Midbrain (tissue), 1 donor: ENCODE measurements around the gene FARS2.
A peak's percentile ranks its signal among the peaks of the same experiment; 100 is the strongest.

Source experiments
- DNase-seq: peaks from one replicate; lab custom pipeline; 2025; lab: John Stamatoyannopoulos, UW

The FARS2 gene

GRCh38 chr6:5379647-5380242 lies 118.4 kb downstream of the FARS2 start:
- no peak for DNase-seq

DNA sequence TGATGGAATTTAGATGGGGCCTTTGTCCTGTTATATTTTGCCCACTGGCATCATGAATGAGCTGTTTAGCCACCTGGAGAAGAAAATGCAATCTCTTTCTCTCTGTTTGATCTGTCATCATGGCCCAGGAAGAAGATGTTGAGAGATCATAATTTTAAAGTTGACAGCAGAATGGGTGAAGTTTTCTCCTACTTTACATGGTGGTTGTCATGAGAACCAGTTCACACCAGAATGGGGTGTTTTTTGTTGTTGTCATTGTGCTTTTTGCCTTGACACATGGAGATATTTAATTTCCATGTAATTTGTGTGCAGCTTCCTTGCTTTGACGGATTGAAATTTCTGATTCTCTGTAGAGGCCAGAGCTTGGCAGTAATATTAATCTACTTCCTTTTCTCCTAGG lies 122.5 kb downstream of the FARS2 start:
- no peak for DNase-seq

DNA sequence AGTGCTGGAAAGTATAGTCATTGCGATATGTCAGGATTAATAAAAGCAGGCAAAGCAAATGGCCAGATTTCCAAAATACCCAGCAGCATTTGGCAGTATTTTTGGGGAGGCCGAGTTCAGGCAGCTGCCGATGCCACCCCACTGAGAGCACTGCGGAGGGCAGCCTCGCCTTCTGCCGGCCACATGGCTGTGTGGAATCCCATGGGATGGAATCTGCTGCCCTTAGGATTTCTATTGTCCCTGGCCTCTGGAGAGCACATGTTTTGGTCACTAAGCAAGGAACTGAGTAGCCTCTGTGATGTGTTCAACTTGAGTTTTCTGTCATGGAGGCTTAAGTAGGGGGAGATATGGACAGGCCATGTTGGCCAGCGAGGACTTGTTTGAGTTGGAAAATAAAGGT lies 123.0 kb downstream of the FARS2 start:
- no peak for DNase-seq

DNA sequence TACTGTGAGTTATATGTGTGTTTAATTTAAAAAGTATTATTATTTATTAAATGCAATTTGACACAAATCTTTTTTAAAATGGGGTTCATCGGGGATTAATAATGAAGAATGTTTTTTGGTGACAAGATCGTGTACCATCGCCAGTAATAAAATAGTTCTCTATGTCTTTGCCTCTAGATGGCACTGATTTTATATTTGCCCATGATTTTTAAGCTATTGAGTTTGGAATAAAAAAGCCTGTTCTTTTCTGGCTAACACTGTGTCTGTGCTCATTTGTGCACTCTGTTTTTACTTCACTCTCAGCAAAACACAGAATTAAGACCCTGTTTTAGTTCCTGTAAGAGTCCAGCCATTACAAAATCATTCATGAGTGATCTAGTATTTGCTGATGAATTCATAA lies 127.0 kb downstream of the FARS2 start:
- DNase-seq = peak; percentile 9

GRCh38 chr6:5389086-5389745 lies 127.9 kb downstream of the FARS2 start:
- peak; percentile 5 for DNase-seq

DNA sequence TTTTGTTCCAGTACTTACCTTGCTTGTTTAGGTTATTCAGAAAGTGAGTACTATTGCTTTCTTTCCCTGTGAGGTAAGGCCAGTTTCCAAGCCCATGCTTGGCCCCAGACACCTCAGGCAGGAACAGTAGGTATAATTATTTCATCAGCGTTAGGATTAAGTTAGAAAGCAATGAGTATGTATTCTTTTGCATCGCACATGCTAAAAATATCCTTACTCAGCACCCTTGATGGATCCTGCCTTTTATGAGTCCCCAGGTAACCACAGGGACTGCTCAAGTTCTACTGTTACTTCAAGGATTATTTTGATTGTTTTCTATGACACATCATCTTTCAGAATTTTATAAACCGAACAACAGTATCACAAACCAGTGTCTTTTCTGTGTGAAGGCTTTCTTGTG lies 128.9 kb downstream of the FARS2 start:
- DNase-seq = no peak

- DNase-seq = no peak
These were observed 133.0 kb downstream of the FARS2 start for GRCh38 chr6:5394280-5394679.

GRCh38 chr6:5395719-5396118 lies 134.4 kb downstream of the FARS2 start:
- no peak for DNase-seq

GRCh38 chr6:5398530-5398929 lies 137.2 kb downstream of the FARS2 start:
- no peak for DNase-seq

- no peak for DNase-seq
These were observed 138.1 kb downstream of the FARS2 start for GRCh38 chr6:5399391-5399790.

GRCh38 chr6:5401845-5402738 lies 140.8 kb downstream of the FARS2 start:
- peak; percentile 6 for DNase-seq

DNA sequence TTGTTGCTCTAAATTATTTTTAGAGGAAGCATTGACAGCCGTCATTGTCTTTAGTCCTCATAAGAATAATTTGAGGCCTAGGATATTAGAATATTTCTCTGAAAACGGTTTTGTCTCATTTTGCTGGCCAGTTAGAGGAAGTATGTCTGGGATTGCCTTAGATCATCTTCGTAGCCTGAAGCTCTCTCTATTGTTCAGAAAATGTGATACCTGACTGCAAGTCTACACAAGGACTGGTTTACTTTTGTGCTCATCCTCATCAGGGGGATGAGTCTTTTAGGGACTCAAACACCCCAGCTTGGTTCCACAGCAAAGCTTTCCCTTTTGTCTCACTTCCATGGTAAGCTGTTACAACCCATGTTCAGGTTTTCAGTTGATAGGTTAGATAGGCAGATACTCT lies 141.8 kb downstream of the FARS2 start:
- no peak for DNase-seq

DNA sequence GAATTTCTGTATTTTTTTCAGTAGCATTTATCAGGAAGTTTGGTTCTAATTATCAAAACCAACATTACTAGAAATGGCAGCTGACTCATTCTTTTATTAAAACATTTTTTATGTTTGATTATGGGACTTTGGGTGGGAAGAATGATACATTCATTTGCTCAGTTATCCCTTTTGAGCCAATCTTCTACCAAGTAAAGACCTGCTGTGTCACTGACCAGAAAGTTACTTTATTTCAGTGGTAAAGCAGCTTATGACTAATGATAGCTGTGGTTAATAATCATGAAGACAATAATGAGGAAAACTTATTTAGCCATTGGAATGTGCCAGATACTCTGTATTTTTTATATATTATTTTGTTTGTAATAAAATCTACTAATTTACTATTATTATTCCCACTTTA lies 142.3 kb downstream of the FARS2 start:
- no peak for DNase-seq

DNA sequence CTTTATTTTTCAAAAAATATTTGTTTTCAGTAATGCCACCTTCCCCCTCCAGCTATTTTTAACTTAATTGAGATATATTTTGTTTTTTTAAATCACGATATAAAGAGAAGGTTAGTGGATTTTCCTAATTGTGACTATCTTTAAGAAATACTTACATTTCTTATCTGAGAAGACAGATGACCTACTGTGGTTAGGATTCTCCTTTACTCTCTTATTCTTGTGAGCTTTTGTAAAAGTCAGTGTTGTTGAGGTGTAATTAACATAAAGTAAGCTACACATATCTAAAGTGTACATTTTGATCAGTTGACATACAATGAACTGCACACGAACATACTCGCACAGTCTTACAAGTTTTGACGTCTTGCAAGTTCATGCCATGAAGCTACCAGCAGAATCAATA lies 144.7 kb downstream of the FARS2 start:
- no peak for DNase-seq

DNA sequence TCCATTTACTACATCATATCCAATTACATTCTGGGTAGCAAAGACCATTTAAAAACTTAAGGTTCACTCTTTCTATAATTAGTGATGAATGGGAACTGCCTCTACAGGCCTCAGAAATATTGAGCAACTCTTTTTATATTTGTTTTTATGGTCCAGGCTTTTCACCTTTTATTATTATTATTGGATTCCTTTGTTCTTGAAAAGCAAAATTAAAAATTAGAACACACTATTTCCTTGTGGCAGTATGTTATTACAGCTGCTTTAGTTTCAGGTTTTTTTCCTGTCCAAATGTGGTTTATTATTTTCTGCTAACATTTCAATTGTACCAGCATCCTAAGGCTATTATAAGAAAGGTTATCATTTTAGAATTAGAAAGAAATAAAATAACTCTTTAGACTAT lies 150.1 kb downstream of the FARS2 start:
- no peak for DNase-seq

- DNase-seq = no peak
These were observed 150.7 kb downstream of the FARS2 start for GRCh38 chr6:5412017-5412416.

DNA sequence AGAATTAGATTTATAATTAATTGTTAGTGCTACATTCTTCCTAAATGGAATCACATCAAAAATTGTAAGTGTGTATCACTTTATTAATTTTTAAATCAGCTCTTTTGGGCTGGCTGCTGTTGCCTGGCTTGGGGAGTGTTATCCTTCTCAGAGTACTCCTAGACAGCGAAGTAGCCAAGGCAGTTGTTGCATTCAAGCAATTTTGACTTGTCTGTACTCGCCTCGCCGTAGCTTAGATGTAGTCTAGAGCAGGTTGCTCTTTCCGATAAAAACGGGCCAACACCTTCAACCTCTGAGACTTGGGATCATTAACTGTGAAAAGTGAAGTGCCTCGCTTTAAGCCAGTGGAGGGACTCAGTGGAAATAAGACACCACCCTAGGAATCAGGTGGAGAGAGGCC lies 151.3 kb downstream of the FARS2 start:
- no peak for DNase-seq

- no peak for DNase-seq
These were observed 154.9 kb downstream of the FARS2 start for GRCh38 chr6:5416250-5416649.

DNA sequence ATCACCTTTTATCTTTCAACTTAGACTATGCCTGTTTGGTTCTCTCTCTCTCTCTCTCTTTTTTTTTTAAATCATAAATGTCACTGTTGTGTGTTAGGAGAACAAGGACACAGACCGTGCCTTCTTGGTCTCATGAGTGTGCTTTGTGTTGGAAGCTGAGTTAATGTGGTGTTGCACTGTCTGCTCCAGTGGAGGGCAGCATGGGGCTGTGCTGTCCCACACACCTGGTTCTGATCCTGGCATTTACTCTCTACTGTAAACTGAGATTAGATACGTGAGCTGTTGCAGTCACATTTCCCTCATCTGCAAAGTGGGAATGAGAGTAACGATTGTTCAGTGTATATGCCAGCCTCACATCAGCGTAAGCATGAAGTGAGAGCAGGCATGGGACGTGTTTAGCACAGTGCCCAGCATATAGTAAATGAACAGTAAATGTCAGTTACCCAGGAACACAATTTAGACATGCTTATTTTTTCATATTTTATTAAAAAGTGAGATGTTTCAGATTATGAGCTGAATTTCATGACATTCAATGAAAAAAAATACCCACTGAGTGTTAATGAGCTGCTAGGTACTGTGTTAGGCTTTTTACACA lies 161.1 kb downstream of the FARS2 start:
- no peak for DNase-seq

DNA sequence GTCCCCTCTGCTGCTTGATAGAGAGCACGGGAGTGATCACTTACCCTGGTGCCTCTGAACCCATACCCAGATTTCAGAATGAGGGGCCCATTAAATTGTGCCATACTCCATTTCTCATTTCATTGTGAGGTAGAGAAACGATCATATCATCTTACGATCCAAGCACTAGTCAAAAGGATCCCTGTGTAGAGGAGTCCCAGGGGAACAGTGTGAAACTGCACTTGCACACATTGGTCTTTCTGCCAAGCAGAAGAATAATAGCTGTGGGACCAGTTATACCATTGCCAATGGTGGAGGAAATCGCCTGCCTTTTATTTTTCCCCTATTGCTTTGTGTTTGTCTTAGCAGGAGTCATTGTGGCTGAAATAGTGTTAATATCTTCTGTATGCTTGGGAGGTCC lies 161.9 kb downstream of the FARS2 start:
- no peak for DNase-seq

DNA sequence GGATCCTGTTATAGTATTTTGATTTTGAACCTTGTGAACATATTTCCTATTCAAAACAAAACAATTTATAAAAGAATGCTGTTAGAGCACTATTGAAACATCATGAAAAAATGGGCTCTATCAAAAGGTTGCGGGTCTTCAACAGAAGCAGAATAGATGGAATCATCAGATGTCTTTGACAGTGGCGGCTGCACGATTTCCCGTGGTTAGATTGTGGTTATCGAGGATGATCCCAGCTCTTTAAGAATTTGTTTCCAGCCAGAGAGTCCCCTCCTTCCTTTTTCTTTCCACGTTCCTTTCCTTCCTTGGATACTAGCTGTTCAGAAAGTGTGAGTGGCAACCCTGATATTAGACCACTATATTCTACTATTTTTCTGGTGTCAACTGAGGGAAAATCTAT lies 163.4 kb downstream of the FARS2 start:
- no peak for DNase-seq

DNA sequence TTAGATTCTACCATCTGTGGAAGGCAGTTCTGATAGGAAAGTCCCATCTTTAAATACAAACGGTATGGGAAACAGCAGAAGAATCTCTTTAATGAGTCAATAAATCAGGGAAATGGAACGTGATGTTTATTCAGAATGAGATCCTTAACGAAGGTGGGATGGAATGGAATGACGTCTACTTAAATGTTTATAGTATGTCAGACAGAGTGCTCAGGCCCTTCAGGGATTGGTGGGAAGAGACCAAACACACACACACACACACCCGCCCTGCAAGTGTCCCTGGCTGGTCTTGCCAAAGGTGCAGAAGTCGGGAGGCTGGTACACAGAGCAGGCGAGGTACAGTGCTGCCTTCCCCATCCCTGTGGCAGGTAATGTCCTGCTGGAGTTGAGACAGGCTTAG lies 164.0 kb downstream of the FARS2 start:
- DNase-seq = no peak

DNA sequence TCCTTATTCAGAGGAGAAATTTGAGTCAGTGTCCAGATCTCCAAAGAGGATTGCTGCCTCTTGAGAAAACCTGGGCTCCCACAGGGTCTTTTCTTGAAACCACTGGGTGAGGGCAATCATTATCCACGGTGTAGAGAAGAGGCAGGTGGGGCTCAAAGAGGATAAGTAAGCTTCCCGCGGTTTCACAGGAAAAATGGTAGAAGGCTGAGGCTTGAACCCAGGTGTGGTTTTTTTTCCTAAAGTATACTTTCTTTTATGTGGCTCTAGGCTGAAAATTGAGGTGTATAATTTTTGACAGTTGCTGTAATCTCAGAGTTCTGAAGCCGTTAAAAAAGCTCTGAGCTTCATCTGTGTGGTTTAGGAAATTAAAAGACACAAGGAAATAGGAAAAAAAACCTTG lies 164.5 kb downstream of the FARS2 start:
- no peak for DNase-seq
